ENCODE results near the gene AKAP8L. TPM values are rescaled to one million over a fixed set of nuclear protein-coding genes. Genes with fewer than 3 reads are reported as not detected.
"Not testable (repeated sequence)": the region's sequence is repeated elsewhere in the genome, so short reads cannot be mapped to it uniquely, and the experiment has no call there.

AKAP8L gene
- total RNA-seq, 2 donors from 2014 or later, result 147 to 196 TPM

DNA sequence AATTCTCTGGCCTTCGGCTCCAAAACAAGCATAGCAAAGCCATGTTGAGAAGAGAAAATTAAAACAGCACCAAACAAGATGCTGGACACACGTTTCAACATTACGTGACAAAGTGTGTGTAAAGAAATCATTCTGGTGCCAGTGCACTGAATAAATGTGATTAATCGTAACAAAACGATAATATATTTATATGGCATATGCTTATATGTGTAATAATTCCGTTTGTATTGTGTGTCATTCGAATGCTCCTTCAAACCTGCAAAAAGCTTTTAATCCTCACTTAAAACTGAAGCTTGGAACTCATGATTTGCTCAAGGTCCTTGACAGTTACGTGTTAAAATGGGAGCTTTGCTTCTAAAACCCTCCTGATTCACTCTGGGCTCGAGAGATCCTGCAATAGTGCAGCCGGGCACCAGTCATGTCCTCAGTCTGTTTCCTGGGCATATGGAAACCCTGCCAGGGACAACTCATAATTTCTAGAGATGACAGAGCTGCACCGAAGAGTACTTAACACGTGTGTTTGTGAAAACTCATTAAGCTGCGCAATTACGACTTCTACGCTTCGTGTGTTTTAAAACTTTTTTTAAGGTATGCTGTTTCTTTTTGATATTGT is 731 bp upstream of the AKAP8L start:
- H3K9me3 ChIP-seq, result no peaks in the 10 kb centered on the region
- no peak for TF ChIP-seq POLR2A (IDR thresholded peaks at IDR 0.05)
- TF ChIP-seq, protein P1, sequence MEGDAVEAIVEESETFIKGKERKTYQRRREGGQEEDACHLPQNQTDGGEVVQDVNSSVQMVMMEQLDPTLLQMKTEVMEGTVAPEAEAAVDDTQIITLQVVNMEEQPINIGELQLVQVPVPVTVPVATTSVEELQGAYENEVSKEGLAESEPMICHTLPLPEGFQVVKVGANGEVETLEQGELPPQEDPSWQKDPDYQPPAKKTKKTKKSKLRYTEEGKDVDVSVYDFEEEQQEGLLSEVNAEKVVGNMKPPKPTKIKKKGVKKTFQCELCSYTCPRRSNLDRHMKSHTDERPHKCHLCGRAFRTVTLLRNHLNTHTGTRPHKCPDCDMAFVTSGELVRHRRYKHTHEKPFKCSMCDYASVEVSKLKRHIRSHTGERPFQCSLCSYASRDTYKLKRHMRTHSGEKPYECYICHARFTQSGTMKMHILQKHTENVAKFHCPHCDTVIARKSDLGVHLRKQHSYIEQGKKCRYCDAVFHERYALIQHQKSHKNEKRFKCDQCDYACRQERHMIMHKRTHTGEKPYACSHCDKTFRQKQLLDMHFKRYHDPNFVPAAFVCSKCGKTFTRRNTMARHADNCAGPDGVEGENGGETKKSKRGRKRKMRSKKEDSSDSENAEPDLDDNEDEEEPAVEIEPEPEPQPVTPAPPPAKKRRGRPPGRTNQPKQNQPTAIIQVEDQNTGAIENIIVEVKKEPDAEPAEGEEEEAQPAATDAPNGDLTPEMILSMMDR (IDR thresholded peaks at IDR 0.05), result no peak
- DNase-seq (peak in 1 of 4 donors; percentile 15), ATAC-seq (no peak)
- peaks cover 11 to 13% of the 10 kb centered on the region in 2 donors for H3K36me3 ChIP-seq (replicated peaks in 1 of 2; ENCODE audit: insufficient read depth in 1 of 2, low read depth in 2 of 2)
- intact Hi-C loops (cut with DNase I), result no loop called here
- no peaks in the 10 kb centered on the region for H3K27me3 ChIP-seq
- peaks cover 54% of the 10 kb centered on the region for H3K4me1 ChIP-seq
- 9 to 10% methylated on average over 16 of the region's 16 CpGs for WGBS, 2 donors
- peak overlapping the region in 1 of 2 donors; percentile 15 for H3K4me3 ChIP-seq
- peak overlapping the region; percentile 13 to 94 (median 56) for H3K27ac ChIP-seq

DNA sequence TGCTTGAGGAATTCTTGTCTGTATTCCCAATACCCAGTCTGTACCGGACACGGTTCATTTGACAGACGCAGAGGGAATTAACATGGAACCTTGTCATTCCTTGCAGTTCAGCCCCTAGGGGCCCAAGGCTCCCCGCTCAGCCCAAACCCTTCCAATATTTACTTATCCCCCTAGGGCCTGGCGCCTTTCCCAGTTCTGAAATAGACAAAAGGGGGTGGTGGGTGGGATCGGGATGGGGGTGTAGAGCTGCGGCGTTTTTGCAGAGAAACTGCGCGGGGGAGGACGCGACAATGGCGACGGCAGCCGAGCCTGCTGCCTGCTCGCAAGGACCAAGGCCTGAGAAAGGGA is 583 bp downstream of the AKAP8L start:
- Histone ChIP-seq H3K4me1 (peaks cover 67% of the 10 kb centered on the region), H3K27ac (peak overlapping the region; percentile 75 to 94 (median 91)), H3K9me3 (no peaks in the 10 kb centered on the region), H3K36me3 (replicated peaks in 1 of 2; ENCODE audit: insufficient read depth in 1 of 2, low read depth in 2 of 2) (peaks cover 1 to 3% of the 10 kb centered on the region in 2 donors), H3K27me3 (no peaks in the 10 kb centered on the region), H3K4me3 (peak overlapping the region; percentile 71 to 97)
- DNase-seq (peak; percentile 23 to 39 (median 28)), ATAC-seq (no peak)
- 1% methylated on average over 16 of the region's 16 CpGs for WGBS, 2 donors
- intact Hi-C loops (cut with DNase I), result no loop called here
- no peak for TF ChIP-seq POLR2A (IDR thresholded peaks at IDR 0.05)

DNA sequence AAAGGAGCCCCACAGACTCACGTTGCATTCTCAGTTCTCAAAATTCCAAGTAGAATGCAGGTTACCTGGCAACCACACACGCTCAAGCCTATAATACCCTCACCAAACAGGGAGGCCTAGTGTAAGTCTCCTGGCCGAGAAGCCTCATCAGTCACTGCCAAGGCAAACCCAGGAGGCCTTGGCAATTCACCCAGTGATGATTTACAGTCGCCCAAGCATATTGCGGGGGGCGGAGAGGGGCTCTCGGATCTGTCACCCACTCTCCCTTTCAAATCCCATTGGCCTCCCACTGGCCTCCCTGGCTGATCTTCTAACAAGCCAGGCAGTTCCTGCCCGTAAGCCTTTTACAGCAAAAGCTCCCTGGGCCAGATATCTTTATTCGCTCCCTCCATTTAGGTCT is 1.1 kb downstream of the AKAP8L start:
- Histone ChIP-seq H3K4me3 (peak overlapping the region; percentile 71 to 97), H3K27ac (peak overlapping the region; percentile 75 to 94 (median 91)), H3K27me3 (no peaks in the 10 kb centered on the region), H3K36me3 (replicated peaks in 1 of 2; ENCODE audit: insufficient read depth in 1 of 2, low read depth in 2 of 2) (no peaks in the 10 kb centered on the region), H3K4me1 (peaks cover 71% of the 10 kb centered on the region), H3K9me3 (no peaks in the 10 kb centered on the region)
- TF ChIP-seq, protein P1 (IDR thresholded peaks at IDR 0.05), result no peak
- TF ChIP-seq POLR2A (IDR thresholded peaks at IDR 0.05), result no peak
- DNase-seq (peak in 2 of 4 donors; percentile 37 to 43), ATAC-seq (no peak)
- WGBS, 2 donors, result 0 to 2% methylated on average over 6 to 9 of the region's 9 CpGs
- intact Hi-C loops (cut with DNase I), result no loop called here

DNA sequence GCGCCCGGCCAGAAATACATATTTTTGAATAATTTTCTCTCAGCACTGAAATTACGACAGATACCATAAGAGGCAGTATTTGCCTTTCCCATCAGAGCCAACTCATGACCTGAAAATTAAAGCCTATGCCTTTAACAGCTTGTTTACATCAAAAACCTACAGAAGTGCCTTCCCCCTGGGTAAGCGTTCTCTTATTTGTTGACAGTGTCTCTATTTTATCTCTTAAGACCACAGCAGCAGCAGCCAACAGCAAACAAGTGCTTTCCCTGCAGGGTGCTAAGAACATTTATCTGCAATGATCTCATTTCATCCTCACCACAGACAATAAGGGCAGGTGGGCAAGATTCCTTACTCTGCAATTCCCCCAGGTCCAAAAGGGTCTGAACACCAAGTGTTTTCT is 6.0 kb downstream of the AKAP8L start:
- TF ChIP-seq POLR2A (IDR thresholded peaks at IDR 0.05), result no peak
- TF ChIP-seq, protein P1 (IDR thresholded peaks at IDR 0.05), result no peak
- 35 to 56% methylated on average over 4 of the region's 4 CpGs for WGBS, 2 donors
- H3K4me3 ChIP-seq, result no peak overlapping the region
- DNase-seq (no peak), ATAC-seq (no peak)
- H3K27ac ChIP-seq, result peak overlapping the region in 2 of 4 donors; percentile 22 to 52
- H3K36me3 ChIP-seq (replicated peaks in 1 of 2; ENCODE audit: insufficient read depth in 1 of 2, low read depth in 2 of 2), result no peaks in the 10 kb centered on the region
- intact Hi-C loops (cut with DNase I), result no loop called here
- H3K4me1 ChIP-seq, result peaks cover 80% of the 10 kb centered on the region
- no peaks in the 10 kb centered on the region for H3K9me3 ChIP-seq
- no peaks in the 10 kb centered on the region for H3K27me3 ChIP-seq

DNA sequence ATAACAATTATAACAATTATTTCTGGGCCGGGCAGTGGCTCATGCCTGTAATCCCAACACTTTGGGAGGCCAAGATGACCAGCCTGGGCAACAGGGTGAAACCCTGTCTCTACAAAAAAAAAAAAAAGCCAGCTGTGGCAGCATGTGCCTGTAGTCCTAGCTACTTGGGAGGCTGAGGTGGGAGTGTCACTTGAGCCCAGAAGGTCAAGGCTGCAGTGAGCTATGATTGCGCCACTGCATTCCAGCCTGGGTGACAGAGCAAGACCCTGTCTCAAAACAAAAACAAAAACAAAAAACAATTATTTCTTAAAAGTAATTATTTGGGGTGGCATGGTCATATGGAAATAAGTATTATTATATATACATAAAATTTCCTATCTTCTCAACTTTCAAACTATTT is 7.4 kb downstream of the AKAP8L start:
- intact Hi-C loops (cut with DNase I); ATAC-seq: not testable (repeated sequence)
- peaks cover 72% of the 10 kb centered on the region for H3K4me1 ChIP-seq

DNA sequence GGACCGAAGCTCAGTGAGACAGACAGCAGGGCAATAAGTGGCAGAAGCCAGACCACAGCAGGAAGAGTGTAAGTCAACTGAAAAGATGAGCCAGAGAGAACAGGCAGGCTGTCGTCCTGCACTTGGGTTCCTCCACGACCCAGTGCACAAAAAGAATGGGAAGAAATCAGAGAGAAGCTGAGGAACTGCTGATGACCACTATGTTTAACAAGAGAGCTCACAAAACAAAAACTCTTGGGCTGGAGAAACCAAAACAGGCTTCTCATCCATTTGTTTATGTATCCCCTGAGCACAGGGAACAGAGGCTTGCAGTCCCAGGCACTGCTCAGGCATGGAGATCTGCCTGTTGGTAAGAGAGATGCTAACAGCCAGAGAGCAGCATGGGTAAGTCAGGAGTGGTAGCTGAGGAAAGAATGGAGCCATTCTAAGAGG is 14.0 kb downstream of the AKAP8L start:
- no peak for DNase-seq
- 50 to 58% methylated on average over 3 of the region's 3 CpGs for WGBS, 2 donors
- H3K27ac ChIP-seq, result no peak overlapping the region
- intact Hi-C loops (cut with DNase I), result no loop called here
- H3K27me3 ChIP-seq, result no peaks in the 10 kb centered on the region
- ATAC-seq, result no peak
- H3K9me3 ChIP-seq, result no peaks in the 10 kb centered on the region
- no peak overlapping the region for H3K4me3 ChIP-seq
- no peak for TF ChIP-seq POLR2A (IDR thresholded peaks at IDR 0.05)
- TF ChIP-seq, protein P1 (IDR thresholded peaks at IDR 0.05), result no peak
- H3K4me1 ChIP-seq, result peaks cover 30% of the 10 kb centered on the region
- peaks cover 5 to 17% of the 10 kb centered on the region in 2 donors for H3K36me3 ChIP-seq (replicated peaks in 1 of 2; ENCODE audit: insufficient read depth in 1 of 2, low read depth in 2 of 2)

More for the DNA sequence above, 7.4 kb downstream of the AKAP8L start:
- WGBS, 2 donors, result 63 to 82% methylated on average over 2 of the region's 2 CpGs
- H3K27me3 ChIP-seq; H3K36me3 ChIP-seq (replicated peaks in 1 of 2; ENCODE audit: insufficient read depth in 1 of 2, low read depth in 2 of 2); H3K9me3 ChIP-seq; DNase-seq; H3K4me3 ChIP-seq: not testable (repeated sequence)
- H3K27ac ChIP-seq, result peak overlapping the region in 2 of 4 donors; percentile 2 to 27
